ENCODE data around the gene SERPINH1.
"Not testable (repeated sequence)": the region's sequence is repeated elsewhere in the genome, so short reads cannot be mapped to it uniquely, and the experiment has no call there.

Gene SERPINH1

GRCh38 chr11:75583718-75584658 lies 21.9 kb downstream of the SERPINH1 start:
- no peaks in the 10 kb centered on the region for H3K36me3 ChIP-seq (ENCODE audit: insufficient read depth, low read length)
- H3K27me3 ChIP-seq (ENCODE audit: insufficient read depth, low read length) = no peaks in the 10 kb centered on the region; the same call in 1 of the 2 replicates
- H3K27ac ChIP-seq (ENCODE audit: low read depth, low read length, poor library complexity, severe bottlenecking) = no peak overlapping the region
- H2AFZ ChIP-seq (ENCODE audit: low read length) = no peak overlapping the region
- H4K20me1 ChIP-seq (ENCODE audit: insufficient read depth, low read length) = no peaks in the 10 kb centered on the region
- no peaks in the 10 kb centered on the region for H3K9me2 ChIP-seq (ENCODE audit: low read depth, low read length)
- no peak overlapping the region for H3K9ac ChIP-seq (ENCODE audit: low read length)
- no peaks in the 10 kb centered on the region for H3K4me1 ChIP-seq (ENCODE audit: insufficient read depth, low read length, severe bottlenecking)
- no peak overlapping the region for H3K4me3 ChIP-seq (ENCODE audit: low read depth, low read length, poor library complexity, severe bottlenecking)
- TF ChIP-seq CTCF (IDR thresholded peaks at IDR 0.05; ENCODE audit: low read length) (no peak), EZH2 (IDR thresholded peaks at IDR 0.05; ENCODE audit: borderline replicate concordance, low read length) (no peak)
- no peak overlapping the region for H3K4me2 ChIP-seq (ENCODE audit: low read length)
- H3K9me3 ChIP-seq (ENCODE audit: low read length) = no peaks in the 10 kb centered on the region
- no peaks in the 10 kb centered on the region for H3K79me2 ChIP-seq (ENCODE audit: insufficient read depth, low read length)
- no peaks in the 10 kb centered on the region for H3F3A ChIP-seq (ENCODE audit: insufficient read depth, low read length)

- not testable (repeated sequence) for H3K27ac ChIP-seq (ENCODE audit: low read depth, low read length, poor library complexity, severe bottlenecking); H3K4me1 ChIP-seq (ENCODE audit: insufficient read depth, low read length, severe bottlenecking); H3K36me3 ChIP-seq (ENCODE audit: insufficient read depth, low read length); H3K9me2 ChIP-seq (ENCODE audit: low read depth, low read length); H3F3A ChIP-seq (ENCODE audit: insufficient read depth, low read length); H3K4me3 ChIP-seq (ENCODE audit: low read depth, low read length, poor library complexity, severe bottlenecking); H4K20me1 ChIP-seq (ENCODE audit: insufficient read depth, low read length); H2AFZ ChIP-seq (ENCODE audit: low read length); H3K79me2 ChIP-seq (ENCODE audit: insufficient read depth, low read length); H3K9ac ChIP-seq (ENCODE audit: low read length); H3K4me2 ChIP-seq (ENCODE audit: low read length); H3K27me3 ChIP-seq (ENCODE audit: insufficient read depth, low read length); H3K9me3 ChIP-seq (ENCODE audit: low read length)
These were observed 22.7 kb downstream of the SERPINH1 start for GRCh38 chr11:75584659-75585292.

- no peaks in the 10 kb centered on the region for H3K4me1 ChIP-seq (ENCODE audit: insufficient read depth, low read length, severe bottlenecking)
- H3K4me3 ChIP-seq (ENCODE audit: low read depth, low read length, poor library complexity, severe bottlenecking) = no peak overlapping the region
- no peak for TF ChIP-seq CTCF (IDR thresholded peaks at IDR 0.05; ENCODE audit: low read length)
- TF ChIP-seq EZH2 (IDR thresholded peaks at IDR 0.05; ENCODE audit: borderline replicate concordance, low read length) = no peak
These were observed 23.2 kb downstream of the SERPINH1 start for GRCh38 chr11:75585293-75585670.

More at GRCh38 chr11:75585293-75585670, 23.2 kb downstream of the SERPINH1 start:
- Histone ChIP-seq H3K27me3 (ENCODE audit: insufficient read depth, low read length) (no peaks in the 10 kb centered on the region; the same call in 1 of the 2 replicates), H3K79me2 (ENCODE audit: insufficient read depth, low read length) (no peaks in the 10 kb centered on the region), H2AFZ (ENCODE audit: low read length) (no peak overlapping the region), H3K9me2 (ENCODE audit: low read depth, low read length) (no peaks in the 10 kb centered on the region), H3F3A (ENCODE audit: insufficient read depth, low read length) (no peaks in the 10 kb centered on the region), H3K9ac (ENCODE audit: low read length) (no peak overlapping the region), H3K36me3 (ENCODE audit: insufficient read depth, low read length) (no peaks in the 10 kb centered on the region), H3K4me2 (ENCODE audit: low read length) (no peak overlapping the region), H3K9me3 (ENCODE audit: low read length) (no peaks in the 10 kb centered on the region), H4K20me1 (ENCODE audit: insufficient read depth, low read length) (no peaks in the 10 kb centered on the region), H3K27ac (ENCODE audit: low read depth, low read length, poor library complexity, severe bottlenecking) (no peak overlapping the region)

Measured in OCI-LY1 (cell line).